Ovary (tissue), 9 donors: ENCODE measurements around the gene NTN5. TPM values are rescaled to one million over a fixed set of nuclear protein-coding genes. Genes with fewer than 3 reads are reported as not detected.

Experiments used
- DNase-seq, 5 donors: peaks; one replicate each; pipeline ENCODE4 v3.0.0-alpha.2; 2019 to 2020
- H3K27ac ChIP-seq, 2 donors: fragments of 200-600 bp; one replicate each; pipeline versions ENCODE4 v1.5.1 to v1.8.0; 2019 to 2022
- H3K27me3 ChIP-seq: fragments of 200-600 bp; one replicate; pipeline ENCODE4 v1.8.0; 2022
- H3K36me3 ChIP-seq: fragments of 200-600 bp; sonication (generic); one replicate; pipeline ENCODE4 v1.5.1; 2019
- H3K4me1 ChIP-seq: one replicate; pipeline ENCODE4 v1.8.1; 2013; ENCODE audit warnings: mild to moderate bottlenecking, moderate library complexity; ENCODE audit not compliant: insufficient read depth
- H3K4me3 ChIP-seq: fragments of 200-600 bp; sonication (generic); one replicate; pipeline ENCODE4 v1.5.1; 2017
- H3K9me3 ChIP-seq, 2 donors: fragments of 200-600 bp in 1 of 2; sonication (generic) in 1 of 2; one replicate each; pipeline versions ENCODE4 v1.5.1 to v1.8.1; 2013 to 2019; ENCODE audit warnings: mild to moderate bottlenecking in 1 of 2, moderate library complexity in 1 of 2
- CTCF ChIP-seq, 3 donors: fragments of 450-650 bp in 2 of 3; fragments of 200-600 bp in 1 of 3; IDR thresholded peaks; one replicate each; pipeline versions ENCODE4 v1.5.1 to v1.8.0; 2016 to 2022; ENCODE audit warnings: antibody characterized with exemption in 3 of 3, mild to moderate bottlenecking in 1 of 3
- EP300 ChIP-seq: sonication (generic); formaldehyde crosslinking; IDR thresholded peaks from one replicate; pipeline ENCODE4 v1.6.1; 2017; ENCODE audit warnings: antibody characterized with exemption
- POLR2A ChIP-seq: fragments of 450-650 bp; IDR thresholded peaks from one replicate; pipeline ENCODE4 v1.6.1; 2017; ENCODE audit warnings: antibody characterized with exemption, mild to moderate bottlenecking, moderate library complexity
- WGBS, 3 donors: extraction: QIAGEN DNeasy Blood & Tissue Kit in 1 of 3; methylation state at CpG; one replicate each; pipeline versions ENCODE4 v1.1.5 to v1.1.7; 2013 to 2017; 5-methylcytosine and 5-hydroxymethylcytosine counted together
- intact Hi-C, 4 donors: fragments of 100-400 bp; cut with DNase I; formaldehyde crosslinking; loops; one replicate each; pipeline versions ENCODE4 v1.11.0 to v1.15.1; 2022 to 2023
- polyA plus RNA-seq, 2 donors: library from polyadenylated mRNA; stranded (reverse); fragments of 200-250 nt in 1 of 2; fragments of 350-450 nt in 1 of 2; fragmentation: Illumina TruSeq in 1 of 2; extraction: RNeasy Lipid Tissue Mini Kit (QIAGEN cat#74804) in 1 of 2; gene quantifications; one replicate each; pipeline ENCODE4 v1.2.3, GENCODE V29; 2013 to 2014
- total RNA-seq, 7 donors: library from RNA; depleted of rRNA in 2 of 7; stranded (reverse); fragments of >200 nt in 2 of 7; fragmentation: NEBNext Ultra II Directional in 3 of 7; extraction: Animal tissue kit (Norgen Biotek cat#: 25700) in 3 of 7; gene quantifications; one replicate each; pipeline versions ENCODE4 v1.1.0 to v1.2.4, GENCODE V29; 2016 to 2023
- donor health status: DM: no; HTN: no; CAD: no; lungs with moderate emphysema.
- donor health status: DM: no; HTN: no; CAD: no.
- donor health status: Bipolar disorder and iron deficiency.
- donor health status: DM: yes; HTN: yes; CAD: no.
- donor health status: DM: no; HTN: no; CAD: no.
- donor health status: DM: yes; HTN: yes; CAD: no.

Gene NTN5
- total and polyA plus RNA-seq, 9 donors: 0.23 to 3.8 (median 2.0) TPM

- no peak for DNase-seq
- no peaks in the 10 kb centered on the region for H3K27me3 ChIP-seq
- H3K27ac ChIP-seq: no peak overlapping the region
- H3K4me1 ChIP-seq: peaks cover 14% of the 10 kb centered on the region
- intact Hi-C loops: loop anchor here in 2 of 4 donors (5.0 to 10.0 kb wide), 2 partner anchors 34 to 66 kb away; partner anchors contain the start of gene CA11 (in 1 of the 2)
- WGBS, 3 donors: 80 to 92% (median 81%) methylated on average over 4 of the region's 4 CpGs
- no peak for TF ChIP-seq EP300
- H3K36me3 ChIP-seq: no peaks in the 10 kb centered on the region
- no peaks in the 10 kb centered on the region for H3K9me3 ChIP-seq
- no peak overlapping the region for H3K4me3 ChIP-seq
These were observed 38.4 kb upstream of the NTN5 start for GRCh38 chr19:48711106-48711662.

GRCh38 chr19:48708471-48708870 lies 35.7 kb upstream of the NTN5 start:
- no peak overlapping the region for H3K4me3 ChIP-seq
- no peaks in the 10 kb centered on the region for H3K27me3 ChIP-seq
- H3K4me1 ChIP-seq: peaks cover 5% of the 10 kb centered on the region
- H3K9me3 ChIP-seq: no peaks in the 10 kb centered on the region
- TF ChIP-seq POLR2A (no peak), CTCF (IDR thresholded peaks at IDR 0.05) (no peak), EP300 (no peak)
- H3K36me3 ChIP-seq: no peaks in the 10 kb centered on the region
- no peak overlapping the region for H3K27ac ChIP-seq
- WGBS, 3 donors: 45 to 51% (median 49%) methylated on average over 10 to 11 of the region's 11 CpGs
- no peak for DNase-seq
- intact Hi-C loops: no loop called here

- no peak for TF ChIP-seq CTCF (IDR thresholded peaks at IDR 0.05)
- TF ChIP-seq EP300: no peak
- no peak for TF ChIP-seq POLR2A
- no peaks in the 10 kb centered on the region for H3K27me3 ChIP-seq
- H3K27ac ChIP-seq: no peak overlapping the region
- no peaks in the 10 kb centered on the region for H3K9me3 ChIP-seq
- H3K4me3 ChIP-seq: no peak overlapping the region
- intact Hi-C loops: no loop called here
- H3K36me3 ChIP-seq: no peaks in the 10 kb centered on the region
- WGBS, 3 donors: 49 to 80% (median 60%) methylated on average over 2 of the region's 2 CpGs
- H3K4me1 ChIP-seq: no peaks in the 10 kb centered on the region
- no peak for DNase-seq
These were observed 32.6 kb upstream of the NTN5 start for GRCh38 chr19:48705431-48705830.

- no peaks in the 10 kb centered on the region for H3K27me3 ChIP-seq
- H3K36me3 ChIP-seq: no peaks in the 10 kb centered on the region
- 86 to 90% (median 88%) methylated on average over 23 of the region's 23 CpGs for WGBS, 3 donors
- DNase-seq: no peak
- intact Hi-C loops: no loop called here
- TF ChIP-seq POLR2A (no peak), EP300 (no peak), CTCF (IDR thresholded peaks at IDR 0.05) (no peak)
- H3K27ac ChIP-seq: no peak overlapping the region
- no peak overlapping the region for H3K4me3 ChIP-seq
- no peaks in the 10 kb centered on the region for H3K4me1 ChIP-seq
- no peaks in the 10 kb centered on the region for H3K9me3 ChIP-seq
These were observed 30.5 kb upstream of the NTN5 start for GRCh38 chr19:48703316-48703715.

- intact Hi-C loops: no loop called here
- no peaks in the 10 kb centered on the region for H3K4me1 ChIP-seq
- DNase-seq: no peak
- H3K9me3 ChIP-seq: no peaks in the 10 kb centered on the region
- no peaks in the 10 kb centered on the region for H3K27me3 ChIP-seq
- no peak overlapping the region for H3K27ac ChIP-seq
- no peaks in the 10 kb centered on the region for H3K36me3 ChIP-seq
- TF ChIP-seq POLR2A (no peak), CTCF (IDR thresholded peaks at IDR 0.05) (no peak), EP300 (no peak)
- no peak overlapping the region for H3K4me3 ChIP-seq
- WGBS, 3 donors: 55 to 68% (median 59%) methylated on average over 13 of the region's 13 CpGs
These were observed 29.9 kb upstream of the NTN5 start for GRCh38 chr19:48702701-48703100.
